Mesendoderm (in vitro differentiated cells): ENCODE results near the gene DCAF5.
A peak's percentile ranks its signal among the peaks of the same experiment; 100 is the strongest.

ENCODE experiments used
- DNase-seq: peaks from one replicate; pipeline ENCODE4 v3.0.0; 2013
- H2AK5ac ChIP-seq: 2 replicates; pipeline ENCODE4 v1.6.1; 2013; ENCODE audit warnings: low read length, inconsistent platforms
- H2BK120ac ChIP-seq: 2 replicates; pipeline ENCODE4 v1.6.1; 2013; ENCODE audit warnings: low read depth, mild to moderate bottlenecking, low read length, moderate library complexity, mixed read lengths
- H2BK15ac ChIP-seq: replicated peaks from 2 replicates; pipeline ENCODE4 v1.6.1; 2013; ENCODE audit warnings: low read depth, mild to moderate bottlenecking, moderate library complexity
- H2BK5ac ChIP-seq: 2 replicates; pipeline ENCODE4 v1.6.1; 2013; ENCODE audit warnings: low read length, inconsistent platforms
- H3K18ac ChIP-seq: 2 replicates; pipeline ENCODE4 v1.6.1; 2013; ENCODE audit warnings: mild to moderate bottlenecking, low read length, mixed read lengths
- H3K23ac ChIP-seq: one replicate; pipeline ENCODE4 v1.6.1; 2013; ENCODE audit warnings: low read length
- H3K27ac ChIP-seq: 2 replicates; pipeline ENCODE4 v1.5.1; 2013; ENCODE audit warnings: low read depth, mild to moderate bottlenecking, inconsistent platforms, low read length, moderate library complexity
- H3K27me3 ChIP-seq: 2 replicates; pipeline ENCODE4 v1.6.1; 2013; ENCODE audit warnings: low read length, control low read depth, mild to moderate bottlenecking, inconsistent platforms; ENCODE audit not compliant: insufficient read depth, poor library complexity
- H3K36me3 ChIP-seq: 2 replicates; pipeline ENCODE4 v1.6.1; 2013; ENCODE audit warnings: low read length, inconsistent platforms; ENCODE audit not compliant: control insufficient read depth, insufficient read depth
- H3K4ac ChIP-seq: one replicate; pipeline ENCODE4 v1.6.1; 2013; ENCODE audit warnings: low read depth, mild to moderate bottlenecking, low read length, moderate library complexity
- H3K4me1 ChIP-seq: 2 replicates; pipeline ENCODE4 v1.6.1; 2013; ENCODE audit warnings: low read depth, low read length, inconsistent platforms; ENCODE audit not compliant: control insufficient read depth
- H3K4me2 ChIP-seq: 2 replicates; pipeline ENCODE4 v1.6.1; 2013; ENCODE audit warnings: low read length
- H3K4me3 ChIP-seq: 2 replicates; pipeline ENCODE4 v1.5.1; 2013; ENCODE audit warnings: mild to moderate bottlenecking, low read length
- H3K56ac ChIP-seq: one replicate; pipeline ENCODE4 v1.6.1; 2013; ENCODE audit warnings: low read length
- H3K79me1 ChIP-seq: 2 replicates; pipeline ENCODE4 v1.6.1; 2013; ENCODE audit warnings: low read length, inconsistent platforms
- H3K79me2 ChIP-seq: 2 replicates; pipeline ENCODE4 v1.6.1; 2013; ENCODE audit warnings: mild to moderate bottlenecking, low read length; ENCODE audit not compliant: control insufficient read depth, insufficient read depth
- H3K9ac ChIP-seq: 2 replicates; pipeline ENCODE4 v1.6.1; 2013; ENCODE audit warnings: low read length, inconsistent platforms
- H4K5ac ChIP-seq: one replicate; pipeline ENCODE4 v1.6.1; 2013; ENCODE audit warnings: low read length
- H4K8ac ChIP-seq: one replicate; pipeline ENCODE4 v1.6.1; 2013; ENCODE audit warnings: low read depth, mild to moderate bottlenecking, control low read depth, low read length, moderate library complexity
- WGBS: extraction: QIAGEN DNeasy Blood & Tissue Kit; methylation state at CpG from one replicate; pipeline ENCODE4 v1.1.7; 2013; ENCODE audit warnings: low lambda C conversion rate, missing lambda C conversion rate; ENCODE audit not compliant: insufficient coverage; ENCODE audit errors: extremely low coverage; 5-methylcytosine and 5-hydroxymethylcytosine counted together

DCAF5 gene

DNA sequence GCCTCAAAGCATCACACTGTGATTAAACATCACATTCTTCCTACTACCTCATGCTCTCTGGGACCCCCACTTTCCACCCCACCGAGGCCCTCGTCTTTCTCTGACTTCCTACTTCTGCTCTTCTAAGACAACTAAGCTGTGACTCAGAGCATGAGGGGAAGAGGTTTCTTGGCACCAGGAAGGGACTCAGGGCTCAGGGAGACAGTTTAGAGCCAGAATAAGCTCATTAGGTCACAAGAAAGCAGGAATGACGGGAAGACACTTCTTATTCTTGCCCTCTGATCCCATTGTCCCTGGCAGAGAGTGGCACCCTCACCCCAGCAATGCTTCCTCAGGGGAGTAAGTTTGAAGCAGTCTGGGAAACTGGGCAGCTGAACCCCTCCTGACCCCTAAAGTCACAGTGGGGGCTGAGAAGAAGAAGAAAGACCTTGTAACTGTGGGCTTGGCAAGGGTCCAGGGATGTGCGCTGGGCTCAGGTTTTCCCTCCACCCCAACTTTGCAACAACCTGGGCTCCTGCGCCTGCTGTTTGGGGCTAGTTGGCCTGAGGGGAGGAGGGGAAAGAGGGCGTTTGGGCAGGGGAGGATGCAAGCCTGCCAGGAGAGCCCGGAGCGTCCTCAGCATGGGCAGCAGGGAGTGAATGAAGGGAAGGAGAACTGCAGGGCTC lies 109.2 kb downstream of the DCAF5 start:
- DNase-seq, result no peak
- Histone ChIP-seq H2AK5ac (no peak overlapping the region), H3K36me3 (no peaks in the 10 kb centered on the region), H3K27me3 (no peaks in the 10 kb centered on the region), H3K56ac (peak overlapping the region; percentile 35), H3K4me3 (no peak overlapping the region), H3K4ac (no peak overlapping the region), H3K9ac (no peak overlapping the region), H4K5ac (no peak overlapping the region), H3K27ac (no peak overlapping the region), H3K79me1 (no peaks in the 10 kb centered on the region), H2BK15ac (no peak overlapping the region), H2BK5ac (no peak overlapping the region), H2BK120ac (no peak overlapping the region), H3K23ac (peak overlapping the region; percentile 12), H3K18ac (no peak overlapping the region), H3K4me1 (peaks cover 18% of the 10 kb centered on the region), H3K4me2 (no peak overlapping the region), H3K79me2 (no peaks in the 10 kb centered on the region), H4K8ac (no peak overlapping the region)
- WGBS, result no CpG with 5 or more reads among the region's 8 CpGs

DNA sequence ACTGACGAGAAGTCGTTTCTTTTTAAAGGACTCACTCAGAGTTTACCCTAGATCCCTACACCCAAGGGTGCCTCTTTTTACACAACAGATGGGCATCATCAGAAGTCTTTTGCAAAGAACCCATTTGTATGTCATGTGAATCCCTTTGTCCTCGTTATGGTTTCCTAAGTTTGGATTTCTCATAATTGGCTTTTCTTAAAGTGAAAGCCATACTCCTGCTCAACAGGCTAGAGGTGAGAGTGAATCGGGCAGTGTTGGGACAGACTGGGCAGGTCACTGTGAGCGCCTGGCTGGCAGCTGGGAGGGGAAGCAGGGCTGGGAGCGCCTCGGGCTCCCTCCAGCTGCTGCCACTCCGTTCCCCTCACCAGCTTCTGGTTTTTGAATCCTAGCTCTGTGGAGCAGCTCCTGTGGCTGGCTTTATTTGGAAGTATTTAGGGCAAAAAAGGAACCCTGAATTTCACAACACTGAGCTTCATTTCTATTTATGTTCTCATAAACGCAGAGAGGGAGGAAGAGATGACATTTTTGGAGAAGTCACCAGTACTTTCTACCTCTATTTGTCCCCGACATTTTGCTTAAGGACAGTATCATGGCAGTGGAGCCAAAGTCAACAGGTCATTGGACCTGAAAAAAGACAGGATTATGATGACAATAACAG lies 110.0 kb downstream of the DCAF5 start:
- Histone ChIP-seq H3K79me2 (no peaks in the 10 kb centered on the region), H2BK5ac (no peak overlapping the region), H3K4me1 (peaks cover 26% of the 10 kb centered on the region), H2AK5ac (no peak overlapping the region), H3K4me3 (no peak overlapping the region), H3K56ac (no peak overlapping the region), H3K79me1 (no peaks in the 10 kb centered on the region), H4K5ac (no peak overlapping the region), H3K27ac (no peak overlapping the region), H3K23ac (no peak overlapping the region), H4K8ac (no peak overlapping the region), H3K36me3 (no peaks in the 10 kb centered on the region), H3K4ac (no peak overlapping the region), H2BK120ac (no peak overlapping the region), H2BK15ac (no peak overlapping the region), H3K9ac (no peak overlapping the region), H3K18ac (no peak overlapping the region), H3K4me2 (no peak overlapping the region), H3K27me3 (no peaks in the 10 kb centered on the region)
- WGBS, result no CpG with 5 or more reads among the region's 10 CpGs
- DNase-seq, result no peak

DNA sequence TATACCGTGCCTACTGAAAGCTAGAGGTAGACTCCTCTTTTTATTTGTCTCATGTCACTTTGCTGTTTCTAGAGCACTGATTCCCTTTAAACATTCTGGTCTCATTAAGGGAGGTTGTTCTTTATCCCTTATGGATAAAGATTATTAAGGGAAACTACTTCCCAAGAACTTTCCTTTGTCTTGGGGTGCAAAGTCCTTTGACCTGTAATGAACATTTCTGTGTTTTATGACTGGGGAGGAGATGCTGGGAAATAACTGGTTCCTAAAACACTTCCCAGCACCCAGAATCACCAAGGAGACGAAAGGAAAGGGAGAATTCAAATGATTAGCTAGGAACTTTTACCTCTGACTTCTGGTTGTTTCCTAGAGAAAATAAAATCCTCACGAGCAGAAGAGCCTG lies 110.6 kb downstream of the DCAF5 start:
- no peak overlapping the region for H3K4me2 ChIP-seq
- H3K27ac ChIP-seq, result no peak overlapping the region
- peaks cover 31% of the 10 kb centered on the region for H3K4me1 ChIP-seq
- no peak overlapping the region for H3K23ac ChIP-seq
- no peak overlapping the region for H2BK5ac ChIP-seq
- no peak for DNase-seq
- no peak overlapping the region for H4K8ac ChIP-seq
- H3K36me3 ChIP-seq, result no peaks in the 10 kb centered on the region
- H3K18ac ChIP-seq, result no peak overlapping the region
- no peak overlapping the region for H3K9ac ChIP-seq
- no peak overlapping the region for H4K5ac ChIP-seq
- H3K27me3 ChIP-seq, result no peaks in the 10 kb centered on the region
- no peak overlapping the region for H3K4me3 ChIP-seq
- H3K56ac ChIP-seq, result no peak overlapping the region
- no peaks in the 10 kb centered on the region for H3K79me1 ChIP-seq
- WGBS, result no CpG with 5 or more reads among the region's 3 CpGs
- H3K4ac ChIP-seq, result no peak overlapping the region
- H2BK120ac ChIP-seq, result no peak overlapping the region
- no peaks in the 10 kb centered on the region for H3K79me2 ChIP-seq
- no peak overlapping the region for H2BK15ac ChIP-seq
- H2AK5ac ChIP-seq, result no peak overlapping the region

DNA sequence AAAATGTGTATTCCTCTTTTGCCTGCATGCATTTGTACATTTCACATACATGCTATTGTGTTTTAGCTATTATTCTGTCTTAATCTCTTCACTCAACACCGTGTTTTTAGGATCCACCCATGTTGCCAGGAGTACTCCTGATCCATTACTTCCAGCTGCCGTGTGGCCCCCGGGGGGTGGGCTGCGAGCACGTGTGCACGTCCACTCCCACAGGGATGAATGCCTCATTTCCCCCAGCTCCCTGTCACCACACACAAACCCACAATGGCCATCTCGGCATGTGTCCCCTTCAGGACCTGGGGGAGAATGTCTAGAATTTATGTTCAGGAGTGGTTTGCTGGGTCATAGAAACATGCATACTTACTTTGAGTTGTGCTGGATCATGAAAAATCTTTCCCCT lies 111.1 kb downstream of the DCAF5 start:
- H3K36me3 ChIP-seq, result no peaks in the 10 kb centered on the region
- H3K9ac ChIP-seq, result no peak overlapping the region
- H3K4me2 ChIP-seq, result no peak overlapping the region
- H4K5ac ChIP-seq, result no peak overlapping the region
- no peak overlapping the region for H3K18ac ChIP-seq
- H3K27me3 ChIP-seq, result no peaks in the 10 kb centered on the region
- no peak overlapping the region for H2BK15ac ChIP-seq
- peak overlapping the region; percentile 11 for H2AK5ac ChIP-seq
- no peak for DNase-seq
- H3K79me2 ChIP-seq, result no peaks in the 10 kb centered on the region
- WGBS, result no CpG with 5 or more reads among the region's 7 CpGs
- no peak overlapping the region for H3K4ac ChIP-seq
- no peak overlapping the region for H3K4me3 ChIP-seq
- H3K23ac ChIP-seq, result no peak overlapping the region
- H2BK120ac ChIP-seq, result no peak overlapping the region
- H3K56ac ChIP-seq, result no peak overlapping the region
- H4K8ac ChIP-seq, result no peak overlapping the region
- no peak overlapping the region for H2BK5ac ChIP-seq
- peaks cover 36% of the 10 kb centered on the region for H3K4me1 ChIP-seq
- no peaks in the 10 kb centered on the region for H3K79me1 ChIP-seq
- no peak overlapping the region for H3K27ac ChIP-seq

DNA sequence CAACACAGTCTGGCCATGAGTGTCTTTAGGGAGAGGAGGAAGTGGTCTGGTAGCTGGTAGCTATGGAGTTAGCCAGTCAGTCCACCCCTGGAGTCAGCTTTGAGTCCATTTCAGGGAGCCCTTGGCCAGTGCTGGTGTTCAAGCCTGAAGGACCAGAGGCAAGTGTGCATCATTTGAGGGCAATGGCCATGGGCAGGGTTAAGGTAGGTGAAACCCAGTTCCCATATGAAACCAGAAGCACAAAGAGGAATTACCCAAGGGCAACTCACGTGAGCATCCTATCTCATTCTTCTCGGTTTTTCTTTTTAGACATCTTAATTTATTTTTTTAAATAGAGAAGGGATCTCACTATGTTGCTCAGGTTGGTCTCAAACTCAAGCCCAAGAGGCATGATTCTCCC lies 112.6 kb downstream of the DCAF5 start:
- Histone ChIP-seq H3K4me3 (no peak overlapping the region), H2BK15ac (no peak overlapping the region), H3K4me1 (peaks cover 29% of the 10 kb centered on the region), H3K27me3 (no peaks in the 10 kb centered on the region), H3K23ac (no peak overlapping the region), H3K79me1 (no peaks in the 10 kb centered on the region), H2BK5ac (no peak overlapping the region), H3K9ac (no peak overlapping the region), H2BK120ac (no peak overlapping the region), H3K79me2 (no peaks in the 10 kb centered on the region), H4K8ac (no peak overlapping the region), H4K5ac (no peak overlapping the region), H2AK5ac (peak overlapping the region; percentile 4), H3K4ac (no peak overlapping the region), H3K18ac (no peak overlapping the region), H3K27ac (no peak overlapping the region), H3K36me3 (no peaks in the 10 kb centered on the region), H3K4me2 (no peak overlapping the region), H3K56ac (no peak overlapping the region)
- WGBS, result no CpG with 5 or more reads among the region's 2 CpGs
- DNase-seq, result no peak

DNA sequence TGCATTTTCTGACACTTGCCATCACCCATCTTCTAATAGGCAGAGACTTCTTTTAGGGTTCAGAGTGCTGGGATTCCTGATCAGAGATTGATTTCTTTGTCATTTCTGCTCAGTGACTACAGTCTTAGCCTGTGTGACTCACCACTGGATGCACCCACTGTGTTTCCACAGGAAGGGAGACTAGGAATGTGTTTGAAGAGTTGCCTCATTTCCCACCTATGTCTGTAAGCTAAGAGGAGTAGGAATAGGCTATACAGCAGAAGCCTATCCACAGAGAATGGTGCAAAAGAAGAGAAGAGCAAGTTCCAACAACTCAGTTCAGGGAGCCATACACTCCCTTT lies 113.7 kb downstream of the DCAF5 start:
- H3K9ac ChIP-seq, result no peak overlapping the region
- H4K5ac ChIP-seq, result no peak overlapping the region
- H2BK5ac ChIP-seq, result peak overlapping the region; percentile 96
- H4K8ac ChIP-seq, result no peak overlapping the region
- H3K4me1 ChIP-seq, result peaks cover 30% of the 10 kb centered on the region
- DNase-seq, result peak; percentile 91
- H3K36me3 ChIP-seq, result no peaks in the 10 kb centered on the region
- no peaks in the 10 kb centered on the region for H3K79me2 ChIP-seq
- no peaks in the 10 kb centered on the region for H3K27me3 ChIP-seq
- H3K56ac ChIP-seq, result peak overlapping the region; percentile 82
- no peak overlapping the region for H3K4me2 ChIP-seq
- H3K4me3 ChIP-seq, result no peak overlapping the region
- no peaks in the 10 kb centered on the region for H3K79me1 ChIP-seq
- no peak overlapping the region for H3K23ac ChIP-seq
- no peak overlapping the region for H3K4ac ChIP-seq
- no peak overlapping the region for H2BK120ac ChIP-seq
- no peak overlapping the region for H2BK15ac ChIP-seq
- H2AK5ac ChIP-seq, result no peak overlapping the region
- peak overlapping the region; percentile 34 for H3K27ac ChIP-seq
- H3K18ac ChIP-seq, result no peak overlapping the region
